Astrocyte of the spinal cord (primary cell): ENCODE data around the gene NPB.

Experiments
- DNase-seq: peaks from one replicate; pipeline ENCODE4 v3.0.0; 2011; ENCODE audit warnings: low read depth, low spot score
- H3K4me3 ChIP-seq: 2 replicates; pipeline ENCODE4 v1.5.1; 2011; ENCODE audit warnings: low read depth, mild to moderate bottlenecking, low read length, moderate library complexity
- CTCF ChIP-seq: IDR thresholded peaks from 2 replicates; pipeline ENCODE4 v1.5.1; 2012; ENCODE audit warnings: low read depth, mild to moderate bottlenecking, low read length, inconsistent platforms
- in situ Hi-C: cut with HindIII; loops from 2 replicates; pipeline ENCODE4 v1.10.0; 2017; ENCODE audit warnings: low sequenced_read_pairs

NPB gene

GRCh38 chr17:81935709-81936084 is 33.7 kb downstream of the NPB start:
- in situ Hi-C loops: no loop called here
- no peak for TF ChIP-seq CTCF
- peak overlapping the region; percentile 29 for H3K4me3 ChIP-seq
- DNase-seq: no peak

GRCh38 chr17:81939218-81939617 is 37.2 kb downstream of the NPB start:
- H3K4me3 ChIP-seq: no peak overlapping the region
- no peak for TF ChIP-seq CTCF
- no peak for DNase-seq
- in situ Hi-C loops: no loop called here

- no peak for DNase-seq
- in situ Hi-C loops: no loop called here
- no peak for TF ChIP-seq CTCF
- H3K4me3 ChIP-seq: no peak overlapping the region
Measured at GRCh38 chr17:81939881-81940385, 37.9 kb downstream of the NPB start.

- DNase-seq: no peak
- H3K4me3 ChIP-seq: no peak overlapping the region
- no peak for TF ChIP-seq CTCF
- in situ Hi-C loops: no loop called here
Measured at GRCh38 chr17:81940538-81941483, 38.8 kb downstream of the NPB start.

- in situ Hi-C loops: no loop called here
- no peak for DNase-seq
- H3K4me3 ChIP-seq: no peak overlapping the region
- no peak for TF ChIP-seq CTCF
Measured at GRCh38 chr17:81941484-81942166, 39.6 kb downstream of the NPB start.

- in situ Hi-C loops: no loop called here
- H3K4me3 ChIP-seq: no peak overlapping the region
- TF ChIP-seq CTCF: no peak
- no peak for DNase-seq
Measured at GRCh38 chr17:81942167-81942553, 40.1 kb downstream of the NPB start.
